ENCODE data around the gene CAPS.

DNA sequence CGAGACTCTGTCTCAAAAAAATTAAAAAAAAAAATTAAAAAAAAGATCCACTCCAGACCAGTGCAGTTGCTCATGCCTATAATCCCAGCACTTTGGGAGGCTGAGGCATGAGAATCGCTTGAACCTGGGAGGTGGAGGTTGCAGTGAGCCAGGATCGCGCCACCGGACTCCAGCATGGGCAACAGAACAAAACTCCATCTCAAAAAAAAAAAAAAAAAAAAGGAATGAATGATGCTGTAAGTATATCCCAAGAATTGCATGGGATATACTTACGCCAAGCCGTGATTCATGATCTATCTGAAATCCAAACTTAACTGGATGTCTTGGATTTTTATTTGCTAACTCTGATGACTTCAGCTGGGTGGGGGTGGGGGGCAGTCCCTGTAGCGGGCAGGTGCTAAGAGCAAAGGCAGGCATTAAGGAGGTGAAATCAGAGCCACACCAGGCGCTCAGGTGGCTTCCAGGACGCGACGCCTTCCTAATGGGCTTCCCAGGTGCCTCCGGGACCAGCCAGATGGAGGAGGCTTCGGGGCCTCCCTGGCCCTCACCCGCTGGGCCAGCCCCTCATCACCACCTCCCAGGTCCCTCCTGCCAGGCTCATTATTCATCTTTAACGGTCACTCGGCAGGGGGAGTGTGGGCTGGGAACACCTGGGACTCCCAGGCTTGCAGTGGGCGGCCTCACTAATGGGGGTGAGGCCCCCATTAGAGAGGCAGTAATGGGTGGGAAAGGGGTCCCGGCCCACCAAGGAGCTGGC lies 32.3 kb upstream of the CAPS start:
- TF ChIP-seq, protein P1, sequence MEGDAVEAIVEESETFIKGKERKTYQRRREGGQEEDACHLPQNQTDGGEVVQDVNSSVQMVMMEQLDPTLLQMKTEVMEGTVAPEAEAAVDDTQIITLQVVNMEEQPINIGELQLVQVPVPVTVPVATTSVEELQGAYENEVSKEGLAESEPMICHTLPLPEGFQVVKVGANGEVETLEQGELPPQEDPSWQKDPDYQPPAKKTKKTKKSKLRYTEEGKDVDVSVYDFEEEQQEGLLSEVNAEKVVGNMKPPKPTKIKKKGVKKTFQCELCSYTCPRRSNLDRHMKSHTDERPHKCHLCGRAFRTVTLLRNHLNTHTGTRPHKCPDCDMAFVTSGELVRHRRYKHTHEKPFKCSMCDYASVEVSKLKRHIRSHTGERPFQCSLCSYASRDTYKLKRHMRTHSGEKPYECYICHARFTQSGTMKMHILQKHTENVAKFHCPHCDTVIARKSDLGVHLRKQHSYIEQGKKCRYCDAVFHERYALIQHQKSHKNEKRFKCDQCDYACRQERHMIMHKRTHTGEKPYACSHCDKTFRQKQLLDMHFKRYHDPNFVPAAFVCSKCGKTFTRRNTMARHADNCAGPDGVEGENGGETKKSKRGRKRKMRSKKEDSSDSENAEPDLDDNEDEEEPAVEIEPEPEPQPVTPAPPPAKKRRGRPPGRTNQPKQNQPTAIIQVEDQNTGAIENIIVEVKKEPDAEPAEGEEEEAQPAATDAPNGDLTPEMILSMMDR (IDR thresholded peaks at IDR 0.05): no peak
- no peak for TF ChIP-seq ZFX (IDR thresholded peaks at IDR 0.05; ENCODE audit: borderline replicate concordance)
